ENCODE measurements around the gene TIGD3. TPM values are rescaled to one million over a fixed set of nuclear protein-coding genes. Genes with fewer than 3 reads are reported as not detected.

Gene TIGD3
- total RNA-seq, 2 experiments from 2014 or later, result 0.32 to 0.62 TPM

DNA sequence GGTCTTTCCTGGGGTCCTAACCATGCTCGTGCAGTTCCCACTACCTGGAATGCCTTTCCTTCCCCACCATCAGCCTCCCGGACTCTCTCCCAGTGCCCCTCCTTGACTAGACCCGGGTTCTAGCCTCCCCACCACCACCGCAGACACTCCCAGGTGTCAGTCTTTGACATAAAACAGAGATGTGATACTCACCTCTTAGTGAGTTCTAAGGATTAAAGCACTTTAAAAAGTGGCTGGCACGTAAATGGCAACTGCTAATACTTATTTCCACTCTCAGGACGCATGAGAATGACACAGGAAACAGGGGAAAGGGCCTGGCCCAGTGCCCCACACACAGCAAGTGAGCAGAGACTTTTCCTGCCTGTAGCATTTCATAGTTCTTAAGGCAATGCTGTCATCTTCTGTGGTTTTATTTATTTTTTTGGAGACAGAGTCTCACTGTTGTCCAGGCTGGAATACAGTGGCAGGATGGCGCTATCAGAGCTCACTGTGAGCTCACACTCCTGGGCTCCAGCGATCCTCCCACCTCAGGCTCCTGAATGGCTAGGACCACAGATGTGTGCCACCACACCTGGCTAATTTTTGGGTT is 29.8 kb downstream of the TIGD3 start:
- H3K9me3 Mint-ChIP-seq, result no peaks in the 10 kb centered on the region
- intact Hi-C loops (cut with micrococcal nuclease), result loop anchor here (5.0 kb wide), 2 partner anchors 268 to 473 kb away; partner anchors contain the start of gene CFL1
- peaks cover 63% of the 10 kb centered on the region for H3K4me1 Mint-ChIP-seq (ENCODE audit: low read depth)
- H3K27me3 Mint-ChIP-seq (ENCODE audit: low read depth), result no peaks in the 10 kb centered on the region
- H3K36me3 Mint-ChIP-seq (ENCODE audit: low read depth), result peaks cover 6% of the 10 kb centered on the region
- DNase-seq, result peak; percentile 67
- CTCF ChIA-PET, result interaction anchor here (0.6 to 4.1 kb wide), 3 partner anchors 30 to 34 kb away, joined by 3 to 24 read pairs (median 3); no protein-coding TSS in a partner anchor
- peak overlapping the region; percentile 96 for H3K4me3 Mint-ChIP-seq
- H3K27ac Mint-ChIP-seq, result peak overlapping the region; percentile 100

DNA sequence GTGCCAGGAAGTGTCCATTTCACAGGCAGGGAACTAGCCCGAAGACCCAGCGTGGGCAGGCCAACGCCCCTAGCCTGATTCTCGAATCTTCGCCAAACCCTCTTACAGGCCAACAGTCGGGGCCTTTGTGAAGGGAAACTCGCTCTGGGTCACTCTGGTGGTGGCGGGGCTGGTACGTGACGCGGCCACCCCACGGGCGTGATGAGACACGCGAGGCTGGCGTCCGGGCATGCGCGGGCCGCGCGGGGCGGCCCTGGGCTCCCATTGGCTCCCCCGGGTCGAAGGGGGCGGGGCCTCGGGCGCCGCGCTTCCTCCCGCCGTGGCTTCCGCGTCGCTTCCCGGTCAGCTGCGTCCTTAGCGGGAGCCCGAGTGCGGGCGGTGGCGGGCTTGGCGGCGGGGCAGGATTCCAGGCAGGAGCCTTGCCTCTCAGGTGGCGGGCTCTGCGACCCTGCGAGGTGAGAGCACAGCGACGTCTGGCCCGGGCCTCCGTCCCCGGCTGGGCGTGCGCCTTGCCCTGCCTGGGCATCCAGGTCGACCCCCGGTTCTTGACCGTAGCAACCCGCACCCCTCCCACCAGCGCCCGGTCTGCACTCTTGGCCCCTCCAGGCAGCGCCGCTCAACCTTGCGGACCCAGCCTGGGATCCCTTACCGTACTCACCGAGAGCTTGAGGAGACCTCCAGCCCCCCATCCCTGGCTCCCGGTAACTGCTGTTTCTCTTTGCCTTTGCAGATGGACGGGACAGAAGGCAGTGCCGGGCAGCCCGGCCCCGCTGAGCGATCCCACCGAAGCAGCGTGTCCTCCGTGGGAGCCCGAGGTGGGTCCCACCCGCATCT is 32.0 kb downstream of the TIGD3 start, which contains the start of gene FRMD8:
TSS of gene FRMD8 (plus strand) at position 331 of the 834 bp plus-strand sequence. CDS start at position 731, 400 bp downstream.
- intact Hi-C loops (cut with micrococcal nuclease), result no loop called here
- CTCF ChIA-PET, result interaction anchor here (0.7 to 1.9 kb wide), 5 partner anchors 9 to 123 kb away, joined by 3 to 9 read pairs (median 3); no protein-coding TSS in a partner anchor
- Mint-ChIP-seq H3K27ac (peak within 1 kb of the TSS; percentile 100), H3K27me3 (ENCODE audit: low read depth) (no peaks in the 10 kb centered on the region), H3K4me1 (ENCODE audit: low read depth) (peaks cover 70% of the 10 kb centered on the region), H3K36me3 (ENCODE audit: low read depth) (peaks cover 6% of the 10 kb centered on the region), H3K4me3 (peak within 1 kb of the TSS; percentile 91), H3K9me3 (no peaks in the 10 kb centered on the region)
- DNase-seq, result peak; percentile 87

DNA sequence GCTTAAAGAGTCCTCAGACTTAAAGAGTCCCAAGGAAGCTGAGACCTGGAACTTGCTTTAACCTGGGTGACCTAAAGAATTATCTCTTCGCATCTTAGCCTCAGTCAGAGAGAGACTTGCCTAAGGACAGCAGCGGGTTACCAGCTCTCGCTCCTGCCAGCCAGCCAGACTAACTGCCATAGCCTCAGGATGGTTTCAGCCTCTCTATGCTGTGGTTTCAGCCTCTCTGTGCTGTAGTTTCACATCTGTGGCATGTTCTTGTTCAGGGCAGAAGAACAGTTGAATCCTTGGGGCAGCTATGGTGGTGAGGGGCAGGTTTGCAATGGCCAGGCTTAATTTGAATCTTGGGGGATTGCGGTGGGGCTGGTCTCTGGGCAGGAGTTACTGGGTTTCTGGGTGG is 34.2 kb downstream of the TIGD3 start:
- no peak for DNase-seq
- CTCF ChIA-PET, result interaction anchor here (0.7 to 1.4 kb wide), 2 partner anchors 59 to 122 kb away, joined by 3 to 4 read pairs; no protein-coding TSS in a partner anchor
- Mint-ChIP-seq H3K4me3 (no peak overlapping the region), H3K27me3 (ENCODE audit: low read depth) (no peaks in the 10 kb centered on the region), H3K4me1 (ENCODE audit: low read depth) (peaks cover 60% of the 10 kb centered on the region), H3K9me3 (no peaks in the 10 kb centered on the region), H3K36me3 (ENCODE audit: low read depth) (peaks cover 6% of the 10 kb centered on the region), H3K27ac (no peak overlapping the region)
- intact Hi-C loops (cut with micrococcal nuclease), result no loop called here

DNA sequence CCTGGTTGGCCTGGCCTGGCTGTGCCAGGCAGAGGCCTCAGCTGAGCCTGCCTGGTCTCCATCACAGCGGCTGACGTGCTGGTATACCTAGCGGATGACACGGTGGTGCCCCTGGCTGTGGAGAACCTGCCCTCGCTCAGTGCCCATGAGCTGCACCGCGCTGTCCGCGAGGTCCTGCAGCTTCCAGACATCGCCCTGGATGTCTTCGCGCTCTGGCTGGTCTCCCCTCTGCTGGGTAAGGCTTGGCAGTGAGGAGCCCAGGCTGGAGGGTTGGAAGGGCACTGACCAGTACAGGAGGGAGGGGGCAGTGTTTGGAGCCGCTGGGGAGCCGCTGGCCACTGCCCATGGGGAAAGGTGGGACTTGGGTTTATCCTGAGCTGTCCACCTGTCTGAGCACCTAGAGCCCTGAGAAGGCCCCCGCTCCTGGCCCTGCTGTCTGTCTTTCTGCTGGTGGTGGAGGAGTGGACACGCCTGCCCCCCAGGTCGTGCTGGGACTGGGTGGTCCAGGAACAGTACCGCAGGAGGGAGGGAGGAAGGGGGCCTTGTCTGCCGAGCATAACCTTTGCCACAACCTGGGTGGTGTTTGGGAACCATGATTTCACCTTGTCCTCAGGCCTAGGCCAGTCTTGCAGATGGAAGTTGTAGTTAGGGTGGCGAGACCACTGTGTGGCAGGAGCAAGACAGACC is 34.9 kb downstream of the TIGD3 start:
- intact Hi-C loops (cut with micrococcal nuclease), result no loop called here
- peaks cover 6% of the 10 kb centered on the region for H3K36me3 Mint-ChIP-seq (ENCODE audit: low read depth)
- peaks cover 53% of the 10 kb centered on the region for H3K4me1 Mint-ChIP-seq (ENCODE audit: low read depth)
- H3K27ac Mint-ChIP-seq, result no peak overlapping the region
- H3K9me3 Mint-ChIP-seq, result no peaks in the 10 kb centered on the region
- H3K27me3 Mint-ChIP-seq (ENCODE audit: low read depth), result no peaks in the 10 kb centered on the region
- CTCF ChIA-PET, result interaction anchor here (0.6 to 1.4 kb wide), 3 partner anchors 36 to 120 kb away, joined by 3 to 4 read pairs (median 4); no protein-coding TSS in a partner anchor
- H3K4me3 Mint-ChIP-seq, result no peak overlapping the region
- no peak for DNase-seq

DNA sequence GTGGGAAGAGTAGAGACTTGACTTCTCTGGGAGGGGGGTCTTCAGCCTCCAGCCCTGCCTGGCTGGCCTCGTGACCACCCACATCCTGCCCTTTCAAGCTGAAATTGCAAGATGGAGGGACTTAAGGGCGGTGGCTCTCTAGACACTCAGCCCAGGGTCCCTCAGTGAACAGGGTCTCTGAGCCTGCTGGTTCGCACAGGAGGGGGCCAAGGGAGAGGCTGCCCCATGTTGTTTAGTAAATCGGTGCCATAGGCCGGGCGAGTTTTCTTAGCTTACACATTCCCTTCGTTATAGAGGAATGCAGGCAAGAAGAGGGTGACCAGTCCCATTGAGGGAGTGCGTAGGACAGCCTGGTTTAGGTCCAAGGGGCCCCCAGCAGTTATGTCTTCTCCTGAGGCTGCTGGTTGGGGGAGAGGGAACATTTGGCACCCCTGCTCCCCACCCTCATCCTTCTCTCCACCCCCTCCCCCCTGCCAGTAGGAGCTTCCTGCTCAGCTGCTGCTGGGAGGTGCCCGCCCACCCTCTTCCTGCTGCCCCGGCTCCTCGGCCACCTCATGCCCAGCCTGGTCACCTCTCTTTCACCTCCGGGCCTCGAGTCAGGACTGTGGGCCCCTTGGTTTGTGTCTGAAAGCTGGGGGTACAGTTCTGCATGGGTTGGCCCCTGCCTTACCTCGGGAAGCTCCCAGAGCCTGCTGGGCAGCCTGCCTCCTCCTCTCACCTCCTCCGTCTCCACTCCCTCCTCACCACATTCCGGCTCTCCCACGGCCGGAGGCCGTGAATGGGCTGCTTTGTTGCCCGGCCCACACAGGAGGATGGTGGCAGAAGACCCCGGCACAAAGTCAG is 35.8 kb downstream of the TIGD3 start:
- no peak overlapping the region for H3K27ac Mint-ChIP-seq
- peaks cover 44% of the 10 kb centered on the region for H3K4me1 Mint-ChIP-seq (ENCODE audit: low read depth)

DNA sequence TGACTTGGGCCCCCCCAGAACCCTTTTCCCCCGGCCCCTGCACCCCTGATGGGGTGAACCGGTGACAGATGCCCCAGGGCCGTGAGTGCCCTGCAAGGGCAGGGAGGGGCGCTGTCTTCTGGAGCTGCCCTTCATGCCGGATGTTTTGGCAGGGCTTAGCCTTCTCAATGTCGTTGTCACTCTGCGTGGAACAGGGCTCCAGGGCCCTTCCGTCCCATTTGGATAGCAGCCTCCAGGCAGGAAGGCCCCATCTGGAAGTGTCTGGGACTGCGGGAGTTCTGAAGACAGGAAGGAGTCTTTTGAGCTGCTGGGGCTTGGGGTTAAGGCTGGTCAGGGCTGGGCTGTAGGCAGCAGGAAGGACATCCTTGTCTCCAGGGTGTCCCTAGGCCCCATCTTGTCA is 36.4 kb downstream of the TIGD3 start:
- no peak overlapping the region for H3K27ac Mint-ChIP-seq
- no peak overlapping the region for H3K4me3 Mint-ChIP-seq
- CTCF ChIA-PET, result interaction anchor here (2.3 kb wide), 1 partner anchor 26 kb away, joined by 5 read pairs; no protein-coding TSS in a partner anchor
- H3K9me3 Mint-ChIP-seq, result no peaks in the 10 kb centered on the region
- peaks cover 38% of the 10 kb centered on the region for H3K4me1 Mint-ChIP-seq (ENCODE audit: low read depth)
- H3K36me3 Mint-ChIP-seq (ENCODE audit: low read depth), result peaks cover 6% of the 10 kb centered on the region
- DNase-seq, result no peak
- intact Hi-C loops (cut with micrococcal nuclease), result no loop called here
- H3K27me3 Mint-ChIP-seq (ENCODE audit: low read depth), result no peaks in the 10 kb centered on the region

More for the DNA sequence above, 35.8 kb downstream of the TIGD3 start:
- H3K9me3 Mint-ChIP-seq, result no peaks in the 10 kb centered on the region
- no peak overlapping the region for H3K4me3 Mint-ChIP-seq
- CTCF ChIA-PET, result interaction anchor here (0.6 to 2.3 kb wide), 3 partner anchors 26 to 119 kb away, joined by 3 to 5 read pairs (median 4); no protein-coding TSS in a partner anchor
- no peak for DNase-seq
- peaks cover 6% of the 10 kb centered on the region for H3K36me3 Mint-ChIP-seq (ENCODE audit: low read depth)
- H3K27me3 Mint-ChIP-seq (ENCODE audit: low read depth), result no peaks in the 10 kb centered on the region
- intact Hi-C loops (cut with micrococcal nuclease), result no loop called here

DNA sequence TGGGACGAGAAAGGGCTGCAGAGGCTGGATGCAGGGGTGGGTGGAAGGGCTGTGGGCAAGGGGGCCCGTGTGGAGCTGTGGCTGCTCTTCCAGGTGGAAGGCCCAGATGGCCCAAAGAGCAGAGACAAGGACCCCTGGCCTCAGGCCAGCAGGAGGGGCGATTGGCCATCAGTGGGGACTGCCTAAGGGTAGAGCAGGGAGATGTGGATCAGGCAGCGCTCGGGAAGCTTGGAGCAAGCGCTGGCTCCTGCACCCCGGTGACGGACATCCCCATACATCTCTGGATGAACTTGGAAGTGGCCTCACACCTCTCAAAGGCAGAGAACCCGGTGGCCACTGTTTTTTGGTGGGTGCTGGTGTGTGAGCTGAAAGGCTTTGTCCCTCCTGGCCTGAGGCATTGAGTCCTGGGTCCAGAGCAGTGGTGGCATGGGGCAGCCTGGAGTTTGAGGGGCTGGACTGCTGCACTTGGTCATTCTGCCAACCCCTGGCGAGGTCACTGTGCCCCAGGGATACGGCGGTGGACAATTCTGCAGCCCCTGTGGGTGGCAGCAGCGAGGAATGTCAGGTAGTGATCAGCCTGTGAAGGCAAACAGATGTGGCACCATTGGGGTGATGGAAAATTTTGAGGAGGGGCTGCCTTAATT is 37.8 kb downstream of the TIGD3 start:
- CTCF ChIA-PET, result interaction anchor here (0.6 to 2.3 kb wide), 2 partner anchors 24 to 132 kb away, joined by 3 to 5 read pairs; no protein-coding TSS in a partner anchor
- H3K4me1 Mint-ChIP-seq (ENCODE audit: low read depth), result peaks cover 33% of the 10 kb centered on the region
- H3K4me3 Mint-ChIP-seq, result no peak overlapping the region
- peak overlapping the region; percentile 9 for H3K27ac Mint-ChIP-seq
- peaks cover 9% of the 10 kb centered on the region for H3K36me3 Mint-ChIP-seq (ENCODE audit: low read depth)
- no peaks in the 10 kb centered on the region for H3K9me3 Mint-ChIP-seq
- intact Hi-C loops (cut with micrococcal nuclease), result no loop called here
- no peak for DNase-seq
- H3K27me3 Mint-ChIP-seq (ENCODE audit: low read depth), result no peaks in the 10 kb centered on the region

DNA sequence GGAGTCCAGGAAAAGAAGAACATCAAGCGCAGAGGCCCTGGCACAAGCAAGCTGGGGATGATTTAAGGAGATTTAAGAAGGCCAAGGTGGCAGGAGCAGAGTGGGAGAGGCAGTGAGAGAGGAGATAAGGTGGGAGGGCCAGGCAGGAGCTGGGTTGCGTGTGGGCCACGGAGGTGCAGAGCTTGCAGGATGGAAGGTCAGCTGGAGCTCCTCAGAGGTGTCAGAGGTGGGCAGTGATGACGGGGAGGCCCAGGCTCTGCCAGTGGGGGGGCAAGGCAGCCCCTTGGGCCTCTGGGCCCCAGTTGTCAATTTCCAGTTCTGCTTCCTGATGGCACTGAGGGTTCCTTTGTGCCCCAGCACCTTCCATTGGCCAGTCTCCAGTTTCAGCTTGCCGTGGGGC is 38.3 kb downstream of the TIGD3 start:
- intact Hi-C loops (cut with micrococcal nuclease), result no loop called here
- Mint-ChIP-seq H3K4me1 (ENCODE audit: low read depth) (peaks cover 32% of the 10 kb centered on the region), H3K4me3 (no peak overlapping the region), H3K27me3 (ENCODE audit: low read depth) (no peaks in the 10 kb centered on the region), H3K27ac (peak overlapping the region; percentile 9), H3K36me3 (ENCODE audit: low read depth) (peaks cover 11% of the 10 kb centered on the region), H3K9me3 (no peaks in the 10 kb centered on the region)
- no peak for DNase-seq
- CTCF ChIA-PET, result no interaction called here

DNA sequence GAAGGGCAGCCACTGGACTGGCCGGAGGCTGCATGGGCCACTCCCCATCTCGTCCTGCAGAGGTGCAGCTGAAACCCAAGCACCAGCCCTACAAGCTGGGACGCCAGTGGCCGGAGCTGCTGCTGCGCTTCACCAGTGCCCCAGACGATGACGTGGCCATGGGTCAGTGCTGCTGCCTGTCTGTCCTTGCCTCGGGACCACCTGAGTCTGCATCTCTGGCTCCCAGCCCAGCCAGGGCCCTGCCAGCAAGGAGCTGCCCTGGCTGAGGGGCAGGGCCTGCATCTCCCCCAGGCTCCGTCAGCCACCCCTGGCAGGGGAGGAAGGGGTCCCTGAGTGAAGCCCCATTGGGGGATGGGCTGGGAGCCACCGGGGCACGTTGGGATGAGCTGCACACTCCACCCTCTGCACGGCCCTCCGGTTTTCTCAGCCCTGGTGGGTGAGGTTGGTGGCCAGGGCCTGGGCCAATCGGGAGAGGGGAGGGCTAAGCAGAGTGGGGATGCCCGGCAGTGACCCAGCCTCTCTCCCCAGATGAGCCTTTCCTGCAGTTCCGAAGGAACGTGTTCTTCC is 39.0 kb downstream of the TIGD3 start:
- Mint-ChIP-seq H3K4me1 (ENCODE audit: low read depth) (peaks cover 28% of the 10 kb centered on the region), H3K27ac (no peak overlapping the region), H3K4me3 (no peak overlapping the region), H3K9me3 (no peaks in the 10 kb centered on the region), H3K27me3 (ENCODE audit: low read depth) (no peaks in the 10 kb centered on the region), H3K36me3 (ENCODE audit: low read depth) (peaks cover 10% of the 10 kb centered on the region)
- CTCF ChIA-PET, result no interaction called here
- no peak for DNase-seq
- intact Hi-C loops (cut with micrococcal nuclease), result no loop called here

DNA sequence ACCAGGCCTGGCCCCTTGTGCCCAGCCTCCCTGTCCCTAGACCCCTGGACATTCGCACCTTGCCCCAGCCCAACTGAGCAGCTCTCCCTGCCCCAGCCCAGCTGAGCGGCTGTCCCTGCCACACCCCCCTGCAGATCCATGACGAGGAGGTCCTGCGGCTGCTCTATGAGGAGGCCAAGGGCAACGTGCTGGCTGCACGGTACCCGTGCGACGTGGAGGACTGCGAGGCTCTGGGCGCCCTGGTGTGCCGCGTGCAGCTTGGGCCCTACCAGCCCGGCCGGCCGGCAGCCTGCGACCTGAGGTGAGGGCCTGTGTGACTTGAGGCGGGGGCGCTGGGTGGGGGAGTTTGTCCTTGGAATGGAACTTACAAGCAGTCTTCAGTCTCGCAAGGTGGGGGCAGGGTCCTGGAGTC is 39.6 kb downstream of the TIGD3 start:
- CTCF ChIA-PET, result no interaction called here
- Mint-ChIP-seq H3K4me1 (ENCODE audit: low read depth) (peaks cover 23% of the 10 kb centered on the region), H3K27ac (no peak overlapping the region), H3K36me3 (ENCODE audit: low read depth) (peaks cover 11% of the 10 kb centered on the region), H3K4me3 (no peak overlapping the region), H3K9me3 (no peaks in the 10 kb centered on the region), H3K27me3 (ENCODE audit: low read depth) (no peaks in the 10 kb centered on the region)
- intact Hi-C loops (cut with micrococcal nuclease), result no loop called here
- no peak for DNase-seq

Measured in activated naive CD4-positive, alpha-beta T cell treated with anti-CD3 and anti-CD28 coated beads for 36 hours (primary cell).